ENCODE measurements around the gene SHC3.

The SHC3 gene

DNA sequence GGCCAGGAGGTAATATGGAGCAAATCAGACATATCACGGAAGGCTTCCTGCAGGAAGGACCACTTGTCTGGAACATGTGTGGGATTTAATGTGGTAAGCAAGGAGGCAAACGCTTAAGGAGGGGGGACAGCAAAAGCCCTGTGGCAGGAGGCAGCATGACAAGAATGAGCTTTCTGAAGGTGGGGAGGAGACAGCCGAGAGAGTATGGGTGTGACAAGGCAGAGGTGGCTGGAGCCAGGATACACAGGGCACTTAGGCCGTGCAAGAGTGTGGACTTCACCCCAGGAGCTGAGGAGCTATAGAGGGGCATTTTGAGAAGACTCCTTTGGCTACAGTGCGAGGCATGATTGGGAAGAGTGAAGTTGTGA lies 201.7 kb downstream of the SHC3 start:
- no peak for DNase-seq

DNA sequence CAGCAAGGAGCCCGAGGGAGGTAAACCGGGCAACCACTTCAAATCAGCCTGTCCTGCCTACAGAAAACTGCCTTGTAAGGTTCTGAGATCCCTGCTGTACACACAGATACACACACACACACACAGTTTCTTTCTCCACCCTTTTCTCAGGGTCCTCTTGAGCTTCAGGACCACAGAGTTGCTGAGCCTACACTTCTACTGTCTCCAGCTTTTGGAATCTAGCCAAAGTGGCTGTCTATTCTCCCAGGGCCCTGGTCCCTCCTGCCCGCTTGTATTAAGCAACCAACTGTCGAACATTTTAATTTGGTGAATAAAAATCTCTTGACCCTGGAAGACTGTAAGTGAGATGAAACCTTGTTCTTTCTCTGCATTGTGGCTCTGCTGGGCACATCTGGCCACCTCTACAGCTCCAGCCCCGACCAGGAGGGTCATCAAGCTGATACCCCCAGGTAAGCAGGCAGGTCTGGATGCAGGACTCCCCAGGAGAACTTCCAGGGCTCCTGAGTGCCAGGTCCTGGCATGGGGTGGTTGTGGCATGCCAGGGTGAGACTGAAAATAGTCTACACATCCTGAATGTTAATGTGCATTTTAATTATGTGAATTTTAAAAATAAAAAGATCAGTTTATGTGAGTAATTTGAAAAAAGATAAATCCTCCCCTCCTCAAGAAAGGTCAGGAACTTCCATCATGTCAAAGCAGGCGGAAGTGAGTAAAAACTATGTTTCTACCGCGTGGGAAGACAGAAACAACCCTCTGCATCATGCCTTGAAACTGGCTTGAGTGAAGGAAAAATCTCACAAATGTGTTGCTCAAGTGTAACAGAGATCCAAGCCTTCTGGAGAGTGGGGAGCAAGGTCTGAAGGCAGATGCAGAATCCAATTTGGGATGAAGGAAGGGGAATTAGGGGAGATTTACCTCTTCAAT lies 202.4 kb downstream of the SHC3 start:
- no peak for DNase-seq

DNA sequence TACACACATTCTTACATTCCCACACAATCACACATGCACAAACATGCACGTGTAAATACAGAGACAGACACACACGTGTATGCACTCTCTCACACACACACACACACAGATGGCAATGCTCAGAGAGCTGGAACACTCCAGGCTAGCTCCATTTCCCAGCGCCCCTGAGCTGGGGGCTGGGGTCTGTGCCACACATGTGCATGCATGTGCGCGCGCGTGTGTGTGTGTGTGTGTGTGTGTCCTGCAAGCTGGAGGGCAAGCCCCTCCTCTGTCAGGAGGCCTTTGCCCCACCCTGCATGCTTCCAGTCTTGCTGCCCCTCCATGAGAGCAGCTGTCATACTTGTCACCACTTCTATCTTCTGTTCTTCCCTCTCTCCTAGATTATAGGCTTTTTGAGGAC lies 204.0 kb downstream of the SHC3 start:
- DNase-seq, result no peak

DNA sequence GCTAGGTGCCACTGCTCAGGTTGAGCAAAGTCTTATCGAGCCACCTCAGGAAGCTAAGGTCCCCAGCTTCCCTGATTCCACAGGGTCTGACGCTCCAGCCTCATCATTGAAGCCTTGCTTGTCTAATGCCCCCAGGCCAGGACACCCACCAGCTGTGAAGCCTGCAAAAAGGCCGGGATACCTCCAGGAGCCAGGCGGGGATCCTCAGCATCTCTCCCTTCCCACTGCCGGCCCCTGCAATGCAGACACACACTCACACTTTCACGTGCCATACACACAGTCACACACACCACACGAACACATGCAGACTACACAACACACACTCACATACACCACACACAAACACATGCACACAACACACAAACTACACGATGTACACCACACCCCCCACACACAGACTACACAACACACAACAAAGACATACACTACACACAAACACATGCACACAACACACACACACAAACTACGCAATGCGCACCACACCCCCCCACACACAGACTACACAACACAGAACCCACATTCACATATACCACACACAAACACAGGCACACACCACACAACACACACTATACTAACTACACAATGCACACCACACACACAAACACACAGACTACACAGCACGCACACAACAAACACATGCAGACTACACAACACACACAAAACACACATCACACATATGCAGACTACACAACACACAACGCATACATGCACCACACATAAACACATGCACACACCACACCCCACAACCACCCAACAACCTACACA lies 205.2 kb downstream of the SHC3 start:
- DNase-seq, result no peak

DNA sequence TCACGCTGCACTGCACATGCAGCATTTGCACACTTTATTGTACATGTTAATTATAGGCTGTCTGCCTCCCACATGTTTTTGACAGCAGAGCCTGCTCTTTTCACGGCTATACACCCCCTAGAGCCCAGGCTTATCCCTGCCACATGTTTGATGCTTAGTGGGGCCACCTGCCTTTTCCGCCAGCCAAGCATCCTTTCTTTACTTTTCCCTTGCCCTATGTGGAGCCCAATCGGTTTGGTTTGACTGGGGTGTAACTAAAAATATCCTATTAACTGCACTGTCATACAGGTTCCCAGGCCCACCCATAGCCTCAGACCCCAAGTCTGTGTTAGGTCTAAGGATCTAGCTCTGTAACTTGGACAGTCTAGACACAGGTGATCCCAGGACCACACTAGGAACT lies 206.2 kb downstream of the SHC3 start:
- no peak for DNase-seq

DNA sequence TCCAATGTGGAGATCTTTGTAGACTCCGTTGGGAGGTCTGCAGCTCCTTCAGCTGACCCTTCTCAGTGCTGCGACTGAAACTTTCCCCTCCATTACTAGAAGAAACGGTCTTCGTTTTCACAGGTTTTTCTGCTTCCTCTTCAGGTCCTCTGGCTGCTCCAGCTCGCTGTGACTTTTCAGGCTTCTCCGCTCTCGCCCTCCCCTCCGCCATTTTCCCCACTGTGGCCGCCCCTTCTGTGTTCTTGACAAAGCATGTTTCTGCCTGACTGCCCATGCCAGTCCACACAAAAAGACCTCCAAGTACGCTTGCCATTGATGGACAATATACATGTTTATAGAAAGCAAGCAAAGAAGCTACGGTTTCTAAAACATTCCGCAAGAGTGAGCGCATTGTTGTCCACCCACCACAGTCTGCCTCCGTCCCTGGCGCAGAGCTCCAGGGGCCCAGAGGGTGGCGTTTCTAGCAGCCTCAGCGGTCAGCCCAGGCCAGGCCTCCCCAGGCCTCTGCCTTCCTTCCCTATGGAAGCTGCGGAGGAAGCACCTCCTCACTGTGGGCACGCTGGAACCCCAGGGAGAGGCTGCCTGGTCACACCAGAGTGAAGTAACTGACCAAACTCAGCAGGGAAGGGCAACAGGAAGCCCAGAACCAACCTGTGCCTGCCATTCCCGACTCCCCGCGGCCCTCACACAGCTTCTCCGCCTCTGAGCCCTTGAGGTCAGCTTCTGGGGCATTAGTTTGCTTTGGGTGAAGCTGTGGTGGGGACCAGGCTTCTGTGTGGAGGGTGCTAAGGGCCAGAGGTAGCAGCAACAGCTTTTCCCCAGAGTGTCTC lies 207.3 kb downstream of the SHC3 start:
- no peak for DNase-seq

DNA sequence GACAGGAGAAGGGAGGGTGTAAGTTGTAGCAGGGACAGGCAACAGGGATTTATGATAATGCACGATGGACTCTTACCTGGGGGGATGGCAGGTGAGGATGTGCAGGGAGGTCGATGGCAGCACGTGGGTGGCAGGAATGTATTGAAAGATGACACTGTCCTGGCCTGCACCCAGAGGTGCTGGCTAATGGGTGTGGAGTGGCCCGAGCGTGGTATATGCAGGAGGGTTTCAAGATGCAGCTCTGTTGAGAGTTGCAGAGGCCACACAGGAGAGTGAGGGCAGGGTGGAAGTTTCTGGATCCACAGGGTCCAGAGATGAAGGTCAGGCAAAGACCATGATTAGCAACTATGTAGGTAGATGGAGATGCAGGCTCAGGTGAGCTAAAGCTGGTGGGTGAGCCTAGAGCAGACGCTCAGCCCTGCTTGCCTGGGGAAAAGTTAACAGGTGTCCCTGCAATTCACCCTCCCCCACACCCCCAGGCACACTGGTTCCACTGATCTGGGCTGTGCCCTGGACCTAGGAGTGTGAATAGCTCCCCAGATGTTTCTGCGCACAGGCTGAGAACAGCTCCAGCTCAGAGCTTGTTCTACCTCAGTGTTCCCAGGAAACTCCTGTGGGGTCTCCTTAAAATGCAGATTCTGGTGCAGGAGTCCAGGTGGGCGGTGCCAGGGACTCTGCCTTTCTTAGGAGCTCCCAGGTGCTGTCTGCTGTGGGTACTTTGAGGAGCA lies 208.8 kb downstream of the SHC3 start:
- DNase-seq, result no peak

DNA sequence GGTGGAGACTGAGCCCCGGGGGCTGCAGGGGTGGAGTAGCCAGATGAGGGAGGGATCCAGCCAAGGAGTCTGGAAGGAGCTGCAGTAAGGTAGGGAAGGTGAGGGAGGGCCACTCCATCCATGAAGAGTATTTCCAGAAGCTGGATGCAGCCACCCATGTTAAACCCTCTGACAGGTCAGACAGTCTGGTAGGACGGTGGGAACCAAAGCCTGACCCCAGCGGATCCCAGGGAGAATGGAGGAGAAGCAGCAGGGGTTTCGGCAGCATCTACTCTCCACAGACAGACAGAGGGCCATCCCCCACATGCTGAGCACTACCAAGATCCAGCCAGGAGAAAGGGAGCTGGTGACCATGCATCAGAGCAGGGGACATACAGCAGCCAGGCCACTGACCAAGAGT lies 209.8 kb downstream of the SHC3 start:
- DNase-seq, result no peak

DNA sequence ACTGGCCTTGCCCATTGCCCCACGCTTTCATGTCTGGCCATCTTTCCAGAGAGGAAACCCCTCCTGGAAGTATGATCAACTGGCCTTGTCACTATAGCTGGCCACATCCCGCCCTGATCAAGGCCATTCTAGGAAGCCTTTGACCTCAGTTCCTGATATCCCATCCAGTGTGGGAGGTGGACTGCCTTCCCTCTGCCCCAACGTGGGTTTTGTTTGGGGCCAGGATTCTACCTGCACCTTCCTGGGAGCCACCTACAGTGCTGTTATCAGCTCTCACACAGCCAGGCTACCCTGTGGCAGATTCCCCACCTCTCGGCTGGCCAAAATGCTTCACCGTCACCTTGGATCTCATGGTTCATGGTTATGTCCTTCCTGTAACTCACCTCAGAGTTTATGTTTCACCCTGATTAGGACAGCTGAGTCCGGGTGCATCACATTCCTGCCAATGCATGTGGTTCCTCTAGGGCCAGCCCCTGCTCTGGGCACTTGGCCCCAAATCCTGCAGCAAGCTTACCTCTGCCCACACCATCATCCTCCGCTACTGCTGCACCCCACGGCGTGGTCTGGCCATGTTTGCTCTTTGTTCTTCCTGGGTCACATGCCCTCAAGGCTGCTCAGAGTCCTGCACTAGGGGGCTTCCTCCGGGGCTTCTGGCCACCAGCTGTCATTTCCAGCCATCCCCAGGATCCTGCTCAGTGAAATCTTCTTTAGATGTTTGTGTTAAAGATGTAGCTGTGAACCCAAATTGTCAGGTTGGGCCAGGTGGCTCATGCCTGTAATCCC lies 211.5 kb downstream of the SHC3 start:
- DNase-seq, result no peak

DNA sequence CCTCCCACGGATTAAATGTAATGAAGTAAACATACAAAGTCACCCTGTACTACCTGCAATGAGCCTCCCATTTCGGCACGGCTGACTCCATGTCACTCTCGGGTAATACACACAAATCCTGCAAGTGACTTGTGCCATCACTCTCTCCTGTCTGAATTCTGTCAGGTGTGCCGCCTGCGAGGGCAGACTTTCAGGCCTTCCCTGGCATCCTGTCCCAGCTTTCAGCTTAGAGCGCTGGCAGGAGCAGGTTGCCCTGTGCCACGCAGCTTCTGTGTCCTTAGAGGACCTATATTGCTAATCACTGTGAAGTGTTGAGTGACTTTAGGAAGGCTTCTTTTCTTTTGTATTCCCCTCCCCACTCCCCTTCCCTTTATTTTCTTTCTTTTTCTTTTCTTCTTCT lies 213.1 kb downstream of the SHC3 start:
- no peak for DNase-seq

DNA sequence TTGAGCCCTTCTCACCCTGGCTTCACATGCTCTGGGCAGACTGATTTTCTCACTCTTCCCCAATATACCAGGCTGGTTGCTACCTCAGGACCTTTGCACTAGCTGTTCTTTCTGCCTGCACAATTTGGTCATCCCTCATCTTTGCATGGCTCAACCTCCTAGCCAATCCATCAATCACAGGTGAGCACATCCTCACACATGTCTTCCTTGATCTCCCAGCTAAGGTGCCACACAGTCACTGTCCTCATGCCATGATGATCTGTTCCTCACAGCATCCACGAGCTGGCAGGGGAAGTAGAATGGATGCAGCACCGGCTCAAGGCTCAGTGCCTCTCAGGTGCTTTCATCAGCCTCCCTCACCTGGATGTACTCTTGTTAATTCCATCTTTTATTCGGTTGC lies 218.0 kb downstream of the SHC3 start:
- no peak for DNase-seq

DNA sequence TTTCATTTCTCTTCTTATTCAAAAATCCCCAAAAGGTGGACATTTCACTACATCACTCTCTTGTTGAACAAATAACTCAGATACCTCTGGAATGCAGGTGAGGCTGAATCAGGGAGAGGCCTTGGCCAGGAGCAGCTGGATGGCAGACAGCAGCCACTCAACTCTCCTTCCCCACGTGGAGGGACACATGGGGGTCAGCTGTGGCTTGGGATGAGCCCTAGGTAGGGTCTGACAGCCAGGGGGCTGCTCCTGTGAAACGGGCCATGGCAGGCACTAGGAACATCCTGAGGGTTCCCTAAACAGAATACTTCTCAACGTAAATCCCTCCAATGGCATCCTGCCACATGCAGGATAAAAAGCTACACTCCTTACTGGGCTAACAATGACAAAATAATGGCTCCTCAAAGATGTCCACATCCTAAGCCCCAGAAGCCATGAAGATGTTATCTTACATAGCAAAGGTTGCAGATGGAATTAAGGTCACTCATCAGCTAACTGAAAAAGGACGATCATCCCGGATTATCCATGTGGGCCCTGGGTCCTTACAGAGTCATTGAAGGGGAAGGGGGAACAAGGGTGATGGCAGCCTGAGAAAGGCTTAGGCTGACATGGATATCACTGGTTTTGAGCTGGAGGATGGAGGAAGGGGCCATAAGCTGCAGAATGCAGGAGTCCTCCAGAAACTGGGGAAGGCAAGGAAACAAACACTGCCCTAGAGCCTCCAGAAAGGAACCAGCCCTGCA lies 218.7 kb downstream of the SHC3 start:
- DNase-seq, result no peak

DNA sequence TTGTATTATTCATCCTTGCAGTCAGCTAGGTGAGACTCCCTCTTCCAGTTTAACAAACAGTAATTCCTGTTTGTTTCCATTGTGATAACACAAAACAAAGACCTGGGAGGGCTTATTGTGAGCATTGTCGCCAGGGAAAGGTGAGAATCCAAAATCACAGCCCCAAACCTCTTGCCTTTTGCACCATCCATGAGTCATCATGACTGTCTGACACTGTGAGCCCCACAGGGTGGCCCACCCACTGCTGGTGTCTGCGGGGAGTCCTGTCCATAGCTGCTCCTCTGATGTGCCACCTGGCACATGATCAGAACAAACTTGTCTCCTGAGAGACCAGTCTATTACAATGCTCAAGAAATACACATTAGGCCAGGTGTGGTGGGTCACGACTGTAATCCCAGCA lies 221.1 kb downstream of the SHC3 start:
- no peak for DNase-seq
